ENCODE results near the gene FSD2. TPM values are rescaled to one million over a fixed set of nuclear protein-coding genes. Genes with fewer than 3 reads are reported as not detected.

Gene FSD2
- total and polyA plus RNA-seq, 9 of the 15 experiments (the other 6 are each of a cell fraction or from before 2014, with no cell fraction given), result 0.01 to 0.06 TPM; not detected in 7

GRCh38 chr15:82849556-82850512 is 44.0 kb upstream of the FSD2 start (continued):
- no peak for TF ChIP-seq KDM2B (CRISPR knock-in tag; IDR thresholded peaks at IDR 0.05)
- no peak for TF ChIP-seq ZBTB12 (CRISPR knock-in tag; IDR thresholded peaks at IDR 0.05)
- no peak for TF ChIP-seq C11orf30 (IDR thresholded peaks at IDR 0.05; ENCODE audit: low read depth)
- TF ChIP-seq XRCC3 (IDR thresholded peaks at IDR 0.05), result no peak
- peak; percentile 96 for TF ChIP-seq CCNT2 (IDR thresholded peaks at IDR 0.05; ENCODE audit: borderline replicate concordance, extremely low read depth, insufficient read length, low read depth, low read length)
- TF ChIP-seq NR0B1 (IDR thresholded peaks at IDR 0.05; ENCODE audit: partially characterized antibody), result no peak
- no peak for TF ChIP-seq RFX7 (CRISPR knock-in tag; IDR thresholded peaks at IDR 0.05)
- TF ChIP-seq CAMTA2 (CRISPR knock-in tag; conservative IDR thresholded peaks at IDR 0.05), result no peak
- no peak for TF ChIP-seq ZNF740 (CRISPR knock-in tag; IDR thresholded peaks at IDR 0.05)
- TF ChIP-seq ZNF740 (tag; IDR thresholded peaks at IDR 0.05), result no peak
- no peak for TF ChIP-seq IRF1 (CRISPR knock-in tag; IDR thresholded peaks at IDR 0.05; ENCODE audit: borderline replicate concordance)
- peak; percentile 81 for TF ChIP-seq SMAD4 (CRISPR knock-in tag; conservative IDR thresholded peaks at IDR 0.05)
- TF ChIP-seq FOXA1 (IDR thresholded peaks at IDR 0.05; ENCODE audit: borderline replicate concordance), result no peak
- TF ChIP-seq BRD4 (IDR thresholded peaks at IDR 0.05), result no peak
- peak; percentile 87 to 93 for TF ChIP-seq TRIM24 (IDR thresholded peaks at IDR 0.05)
- no peak for TF ChIP-seq ZNF146 (CRISPR knock-in tag; IDR thresholded peaks at IDR 0.05; ENCODE audit: unreplicated experiment)
- TF ChIP-seq ZNF655 (CRISPR knock-in tag; IDR thresholded peaks at IDR 0.05), result no peak
- TF ChIP-seq NUFIP1 (IDR thresholded peaks at IDR 0.05; ENCODE audit: partially characterized antibody), result no peak
- no peak for TF ChIP-seq CLOCK (CRISPR knock-in tag; IDR thresholded peaks at IDR 0.05; ENCODE audit: borderline replicate concordance)
